Mesenchymal stem cell (in vitro differentiated cells and primary cell): ENCODE data around the gene RENBP.

Experiments
- DNase-seq: peaks from one replicate; pipeline ENCODE4 v3.0.0-alpha.2; 2013
- H2AFZ ChIP-seq: one replicate; pipeline ENCODE4 v1.6.1; 2013; ENCODE audit warnings: low read depth, mild to moderate bottlenecking, control low read depth, inconsistent platforms, low read length, moderate library complexity
- H2AK5ac ChIP-seq: 2 replicates; pipeline ENCODE4 v1.6.1; 2013; ENCODE audit warnings: low read length, moderate library complexity, mild to moderate bottlenecking, inconsistent platforms; ENCODE audit not compliant: severe bottlenecking
- H2BK120ac ChIP-seq: one replicate; pipeline ENCODE4 v1.6.1; 2013; ENCODE audit warnings: low read depth, mild to moderate bottlenecking, inconsistent platforms, low read length, moderate library complexity
- H2BK12ac ChIP-seq, 2 experiments: one replicate each; pipeline ENCODE4 v1.6.1; 2013; ENCODE audit warnings: inconsistent platforms in 2 of 2, low read length in 2 of 2, mild to moderate bottlenecking in 2 of 2, moderate library complexity in 2 of 2, control low read depth in 1 of 2
- H2BK15ac ChIP-seq: one replicate; pipeline ENCODE4 v1.6.1; 2013; ENCODE audit warnings: mild to moderate bottlenecking, low read depth, inconsistent platforms; ENCODE audit not compliant: poor library complexity, severe bottlenecking
- H2BK5ac ChIP-seq: 2 replicates; pipeline ENCODE4 v1.6.1; 2013; ENCODE audit warnings: low read depth, mild to moderate bottlenecking, low read length, control low read depth, inconsistent platforms; ENCODE audit not compliant: poor library complexity, severe bottlenecking
- H3K14ac ChIP-seq, 2 experiments: one replicate each; pipeline ENCODE4 v1.6.1; 2013; ENCODE audit warnings: inconsistent platforms in 2 of 2, low read length in 2 of 2, control low read depth in 1 of 2, mild to moderate bottlenecking in 1 of 2, moderate library complexity in 1 of 2
- H3K18ac ChIP-seq, 2 experiments: one replicate each; pipeline ENCODE4 v1.6.1; 2013; ENCODE audit warnings: inconsistent platforms in 2 of 2, low read length in 2 of 2, control low read depth in 1 of 2, low read depth in 1 of 2, mild to moderate bottlenecking in 1 of 2
- H3K23ac ChIP-seq, 2 experiments: one replicate each; pipeline ENCODE4 v1.6.1; 2013; ENCODE audit warnings: inconsistent platforms in 2 of 2, low read length in 2 of 2, mild to moderate bottlenecking in 2 of 2, moderate library complexity in 2 of 2, control low read depth in 1 of 2
- H3K27ac ChIP-seq: 2 replicates; pipeline ENCODE4 v1.5.1; 2013; ENCODE audit warnings: mild to moderate bottlenecking, moderate library complexity, low read length, control low read depth, inconsistent platforms; ENCODE audit not compliant: poor library complexity, severe bottlenecking
- H3K27me3 ChIP-seq, 2 experiments: 2 replicates each; pipeline versions ENCODE4 v1.6.1 to v1.7.0; 2013; ENCODE audit warnings: low read length in 2 of 2, mild to moderate bottlenecking in 2 of 2, moderate library complexity in 2 of 2, control low read depth in 1 of 2, inconsistent platforms in 1 of 2; ENCODE audit not compliant: control insufficient read depth in 1 of 2, insufficient read depth in 1 of 2
- H3K36me3 ChIP-seq, 2 experiments: 2 replicates each; pipeline versions ENCODE4 v1.6.1 to v1.7.0; 2013; ENCODE audit warnings: low read length in 2 of 2, control low read depth in 1 of 2, inconsistent platforms in 1 of 2, low read depth in 1 of 2, mild to moderate bottlenecking in 1 of 2; ENCODE audit not compliant: insufficient read depth in 2 of 2, control insufficient read depth in 1 of 2
- H3K4ac ChIP-seq, 2 experiments: one replicate each; pipeline ENCODE4 v1.6.1; 2013; ENCODE audit warnings: inconsistent platforms in 2 of 2, low read length in 2 of 2, mild to moderate bottlenecking in 2 of 2, moderate library complexity in 2 of 2, control low read depth in 1 of 2, low read depth in 1 of 2
- H3K4me1 ChIP-seq: 2 replicates; pipeline ENCODE4 v1.6.1; 2013; ENCODE audit warnings: low read depth, low read length, control low read depth; ENCODE audit not compliant: control insufficient read depth, insufficient read depth
- H3K4me2 ChIP-seq: 2 replicates; pipeline ENCODE4 v1.6.1; 2013; ENCODE audit warnings: low read length, mild to moderate bottlenecking, inconsistent platforms; ENCODE audit not compliant: poor library complexity, severe bottlenecking
- H3K4me3 ChIP-seq, 2 experiments: 2 replicates each; pipeline versions ENCODE4 v1.5.1 to v1.7.0; 2013; ENCODE audit warnings: low read length in 2 of 2, mild to moderate bottlenecking in 2 of 2, control low read depth in 1 of 2, low read depth in 1 of 2; ENCODE audit not compliant: insufficient read depth in 1 of 2
- H3K79me1 ChIP-seq: replicated peaks from 2 replicates; pipeline ENCODE4 v1.6.1; 2013; ENCODE audit warnings: mild to moderate bottlenecking, control low read depth, low read length, inconsistent platforms; ENCODE audit not compliant: poor library complexity, severe bottlenecking
- H3K9ac ChIP-seq: 2 replicates; pipeline ENCODE4 v1.7.0; 2013; ENCODE audit warnings: mild to moderate bottlenecking, low read length, moderate library complexity
- H3K9me3 ChIP-seq: 2 replicates; pipeline ENCODE4 v1.7.0; 2013; ENCODE audit warnings: mild to moderate bottlenecking, low read length; ENCODE audit not compliant: control insufficient read depth
- H4K8ac ChIP-seq: one replicate; pipeline ENCODE4 v1.6.1; 2013; ENCODE audit warnings: inconsistent platforms, mild to moderate bottlenecking, low read length, moderate library complexity
- H4K91ac ChIP-seq: one replicate; pipeline ENCODE4 v1.6.1; 2013; ENCODE audit warnings: mild to moderate bottlenecking, low read length, inconsistent platforms
- WGBS: methylation state at CpG from one replicate; pipeline ENCODE4 v1.1.7; 2013; ENCODE audit warnings: mixed read lengths; 5-methylcytosine and 5-hydroxymethylcytosine counted together

Gene RENBP

DNA sequence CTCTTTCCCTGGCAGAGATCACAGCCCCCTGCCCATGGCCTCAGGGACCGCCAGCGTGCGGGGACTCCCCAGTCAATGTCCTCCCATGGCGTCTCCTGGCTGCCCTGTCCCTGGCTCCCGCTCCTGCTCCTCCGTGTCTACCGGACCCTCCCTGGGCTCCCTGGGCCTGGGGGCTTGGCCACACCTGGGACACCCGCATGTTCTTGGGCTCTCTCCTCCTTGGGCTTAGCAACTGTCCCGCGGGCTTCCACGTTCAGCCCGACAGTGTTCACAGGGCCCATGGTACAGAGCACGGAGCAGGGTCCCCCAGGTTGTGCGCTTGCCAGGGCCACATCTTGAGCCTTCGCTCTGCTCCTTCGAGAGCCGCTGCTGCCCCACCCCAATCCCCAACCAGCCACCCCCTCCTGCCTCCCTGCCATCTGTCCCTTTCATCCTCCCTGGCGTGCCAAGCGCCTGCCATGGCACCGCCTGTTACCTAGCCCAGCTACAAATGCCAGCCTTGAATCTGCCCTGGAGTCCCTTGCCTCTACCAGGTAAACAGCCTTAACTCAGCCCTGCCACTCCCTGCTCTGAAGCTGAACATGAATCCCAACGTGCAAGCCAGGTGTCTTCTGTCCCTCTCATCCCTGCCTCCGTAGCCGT, 36.1 kb downstream of the RENBP start:
- peaks cover 0 to 44% of the 10 kb centered on the region in 2 experiments for H3K27me3 ChIP-seq
- no peak overlapping the region for H2BK12ac ChIP-seq
- H3K14ac ChIP-seq, result no peak overlapping the region
- no peak overlapping the region for H4K91ac ChIP-seq
- H3K4me2 ChIP-seq, result no peak overlapping the region
- H2BK5ac ChIP-seq, result no peak overlapping the region
- no peak overlapping the region for H3K9ac ChIP-seq
- DNase-seq, result no peak
- no peak overlapping the region for H3K18ac ChIP-seq
- H3K27ac ChIP-seq, result no peak overlapping the region
- H3K4me3 ChIP-seq, result no peak overlapping the region
- H2BK120ac ChIP-seq, result no peak overlapping the region
- WGBS, result 94% methylated on average over 23 of the region's 23 CpGs
- H2BK15ac ChIP-seq, result no peak overlapping the region
- H3K4me1 ChIP-seq, result peaks cover 2% of the 10 kb centered on the region
- no peaks in the 10 kb centered on the region for H3K36me3 ChIP-seq
- no peak overlapping the region for H3K4ac ChIP-seq
- no peak overlapping the region for H4K8ac ChIP-seq
- no peak overlapping the region for H2AFZ ChIP-seq
- no peaks in the 10 kb centered on the region for H3K9me3 ChIP-seq
- H2AK5ac ChIP-seq, result no peak overlapping the region
- no peak overlapping the region for H3K23ac ChIP-seq
- no peaks in the 10 kb centered on the region for H3K79me1 ChIP-seq

GRCh38 chrX:153907456-153907855, 37.0 kb downstream of the RENBP start:
- Histone ChIP-seq H2BK120ac (no peak overlapping the region), H3K27me3 (peaks cover 0 to 52% of the 10 kb centered on the region in 2 experiments), H3K14ac (no peak overlapping the region), H3K9me3 (no peaks in the 10 kb centered on the region), H3K27ac (no peak overlapping the region), H2AFZ (no peak overlapping the region), H2AK5ac (no peak overlapping the region), H3K4me2 (no peak overlapping the region), H2BK12ac (no peak overlapping the region), H4K91ac (no peak overlapping the region), H3K23ac (no peak overlapping the region), H3K4me3 (no peak overlapping the region), H3K4me1 (peaks cover 7% of the 10 kb centered on the region), H3K36me3 (no peaks in the 10 kb centered on the region), H3K9ac (no peak overlapping the region), H2BK15ac (no peak overlapping the region), H4K8ac (no peak overlapping the region), H2BK5ac (no peak overlapping the region), H3K18ac (no peak overlapping the region), H3K4ac (no peak overlapping the region), H3K79me1 (no peaks in the 10 kb centered on the region)
- WGBS, result 91% methylated on average over 10 of the region's 12 CpGs
- no peak for DNase-seq

DNA sequence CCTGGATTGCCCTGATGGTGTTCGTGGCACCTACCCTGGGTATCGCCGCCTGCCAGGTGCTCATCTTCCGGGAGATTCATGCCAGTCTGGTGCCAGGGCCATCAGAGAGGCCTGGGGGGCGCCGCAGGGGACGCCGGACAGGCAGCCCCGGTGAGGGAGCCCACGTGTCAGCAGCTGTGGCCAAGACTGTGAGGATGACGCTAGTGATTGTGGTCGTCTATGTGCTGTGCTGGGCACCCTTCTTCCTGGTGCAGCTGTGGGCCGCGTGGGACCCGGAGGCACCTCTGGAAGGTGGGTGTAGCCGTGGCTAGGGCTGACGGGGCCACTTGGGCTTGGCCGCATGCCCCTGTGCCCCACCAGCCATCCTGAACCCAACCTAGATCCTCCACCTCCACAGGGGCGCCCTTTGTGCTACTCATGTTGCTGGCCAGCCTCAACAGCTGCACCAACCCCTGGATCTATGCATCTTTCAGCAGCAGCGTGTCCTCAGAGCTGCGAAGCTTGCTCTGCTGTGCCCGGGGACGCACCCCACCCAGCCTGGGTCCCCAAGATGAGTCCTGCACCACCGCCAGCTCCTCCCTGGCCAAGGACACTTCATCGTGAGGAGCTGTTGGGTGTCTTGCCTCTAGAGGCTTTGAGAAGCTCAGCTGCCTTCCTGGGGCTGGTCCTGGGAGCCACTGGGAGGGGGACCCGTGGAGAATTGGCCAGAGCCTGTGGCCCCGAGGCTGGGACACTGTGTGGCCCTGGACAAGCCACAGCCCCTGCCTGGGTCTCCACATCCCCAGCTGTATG, 38.1 kb downstream of the RENBP start:
- no peak overlapping the region for H2BK15ac ChIP-seq
- no peak overlapping the region for H2BK12ac ChIP-seq
- WGBS, result 89% methylated on average over 16 of the region's 27 CpGs
- H2AFZ ChIP-seq, result no peak overlapping the region
- H3K4me2 ChIP-seq, result no peak overlapping the region
- H4K91ac ChIP-seq, result no peak overlapping the region
- no peak overlapping the region for H2AK5ac ChIP-seq
- peaks cover 13% of the 10 kb centered on the region for H3K4me1 ChIP-seq
- no peak overlapping the region for H3K23ac ChIP-seq
- H3K18ac ChIP-seq, result no peak overlapping the region
- no peak overlapping the region for H2BK5ac ChIP-seq
- no peak overlapping the region for H3K14ac ChIP-seq
- no peaks in the 10 kb centered on the region for H3K36me3 ChIP-seq
- H3K4me3 ChIP-seq, result no peak overlapping the region
- DNase-seq, result no peak
- H4K8ac ChIP-seq, result no peak overlapping the region
- H2BK120ac ChIP-seq, result no peak overlapping the region
- peaks cover 0 to 42% of the 10 kb centered on the region in 2 experiments for H3K27me3 ChIP-seq
- H3K79me1 ChIP-seq, result no peaks in the 10 kb centered on the region
- no peak overlapping the region for H3K27ac ChIP-seq
- H3K4ac ChIP-seq, result no peak overlapping the region
- H3K9me3 ChIP-seq, result no peaks in the 10 kb centered on the region
- H3K9ac ChIP-seq, result no peak overlapping the region

- H3K27ac ChIP-seq, result no peak overlapping the region
- peaks cover 17% of the 10 kb centered on the region for H3K4me1 ChIP-seq
- DNase-seq, result no peak
- H3K4ac ChIP-seq, result no peak overlapping the region
- H3K9ac ChIP-seq, result no peak overlapping the region
- H2BK15ac ChIP-seq, result no peak overlapping the region
- H3K9me3 ChIP-seq, result no peaks in the 10 kb centered on the region
- no peak overlapping the region for H3K18ac ChIP-seq
- H2AFZ ChIP-seq, result no peak overlapping the region
- peaks cover 0 to 40% of the 10 kb centered on the region in 2 experiments for H3K27me3 ChIP-seq
- H3K36me3 ChIP-seq, result no peaks in the 10 kb centered on the region
- no peak overlapping the region for H3K23ac ChIP-seq
- no peak overlapping the region for H2BK12ac ChIP-seq
- H2BK5ac ChIP-seq, result no peak overlapping the region
- no peak overlapping the region for H4K91ac ChIP-seq
- H4K8ac ChIP-seq, result no peak overlapping the region
- no peak overlapping the region for H3K4me3 ChIP-seq
- H2BK120ac ChIP-seq, result no peak overlapping the region
- no peak overlapping the region for H2AK5ac ChIP-seq
- H3K14ac ChIP-seq, result peak overlapping the region in 1 of 2 experiments; percentile 15
- WGBS, result 95% methylated on average over 30 of the region's 32 CpGs
- H3K4me2 ChIP-seq, result no peak overlapping the region
- no peaks in the 10 kb centered on the region for H3K79me1 ChIP-seq
Observed at GRCh38 chrX:153905481-153906095, 38.9 kb downstream of the RENBP start.
